Measurements from ENCODE around the gene COBL.

COBL gene

GRCh38 chr7:51265066-51265907 is 51.3 kb downstream of the COBL start:
- H3K4me3 ChIP-seq (ENCODE audit: low read depth, low read length) = no peak overlapping the region
- in situ Hi-C loops (cut with HindIII; ENCODE audit: low sequenced_read_pairs) = no loop called here
- TF ChIP-seq, protein P1, sequence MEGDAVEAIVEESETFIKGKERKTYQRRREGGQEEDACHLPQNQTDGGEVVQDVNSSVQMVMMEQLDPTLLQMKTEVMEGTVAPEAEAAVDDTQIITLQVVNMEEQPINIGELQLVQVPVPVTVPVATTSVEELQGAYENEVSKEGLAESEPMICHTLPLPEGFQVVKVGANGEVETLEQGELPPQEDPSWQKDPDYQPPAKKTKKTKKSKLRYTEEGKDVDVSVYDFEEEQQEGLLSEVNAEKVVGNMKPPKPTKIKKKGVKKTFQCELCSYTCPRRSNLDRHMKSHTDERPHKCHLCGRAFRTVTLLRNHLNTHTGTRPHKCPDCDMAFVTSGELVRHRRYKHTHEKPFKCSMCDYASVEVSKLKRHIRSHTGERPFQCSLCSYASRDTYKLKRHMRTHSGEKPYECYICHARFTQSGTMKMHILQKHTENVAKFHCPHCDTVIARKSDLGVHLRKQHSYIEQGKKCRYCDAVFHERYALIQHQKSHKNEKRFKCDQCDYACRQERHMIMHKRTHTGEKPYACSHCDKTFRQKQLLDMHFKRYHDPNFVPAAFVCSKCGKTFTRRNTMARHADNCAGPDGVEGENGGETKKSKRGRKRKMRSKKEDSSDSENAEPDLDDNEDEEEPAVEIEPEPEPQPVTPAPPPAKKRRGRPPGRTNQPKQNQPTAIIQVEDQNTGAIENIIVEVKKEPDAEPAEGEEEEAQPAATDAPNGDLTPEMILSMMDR (IDR thresholded peaks at IDR 0.05; ENCODE audit: low read depth, low read length, missing control alignments) = no peak
- DNase-seq (ENCODE audit: low read depth) = no peak

DNA sequence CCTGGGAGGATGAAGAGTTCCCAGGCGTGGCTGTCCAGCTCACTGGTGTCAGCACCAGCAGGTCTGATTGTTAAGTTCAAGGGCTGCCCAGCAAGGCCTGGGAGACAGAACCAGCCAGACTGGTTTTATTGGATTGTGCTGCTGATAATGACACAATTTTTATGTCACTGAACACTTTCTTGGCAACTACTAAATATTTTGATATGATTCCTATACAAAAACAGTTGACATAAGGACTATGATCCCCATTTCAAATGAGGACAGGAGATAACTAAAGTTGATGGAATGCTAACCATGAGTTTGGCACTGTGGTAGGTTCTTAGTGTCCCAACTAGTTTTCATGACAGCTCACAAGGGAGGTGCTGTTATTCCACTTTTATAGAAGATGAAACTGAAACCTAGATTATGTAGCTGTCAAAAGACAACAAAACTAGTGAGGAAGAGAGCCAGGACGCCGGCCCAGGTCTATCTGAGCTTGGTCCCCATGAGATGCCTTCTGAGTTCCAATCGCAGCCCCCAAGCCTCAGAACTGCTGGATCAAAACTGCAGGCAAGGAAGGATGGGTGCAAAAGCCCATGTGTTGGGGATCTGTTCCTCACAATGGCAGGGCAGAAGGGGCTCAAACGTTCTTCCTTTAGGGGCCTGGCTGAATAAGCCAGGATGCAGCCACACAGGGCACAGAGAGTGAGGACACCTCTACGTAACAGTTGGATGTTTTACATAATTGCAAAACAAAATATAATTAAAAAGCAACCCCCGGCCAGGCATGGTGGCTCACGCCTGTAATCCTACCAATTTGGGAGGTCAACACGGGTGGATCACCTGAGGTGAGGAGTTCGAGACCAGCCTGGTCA is 52.8 kb downstream of the COBL start:
- no peak for DNase-seq (ENCODE audit: low read depth)
- in situ Hi-C loops (cut with HindIII; ENCODE audit: low sequenced_read_pairs) = no loop called here
- H3K4me3 ChIP-seq (ENCODE audit: low read depth, low read length) = no peak overlapping the region
- TF ChIP-seq, protein P1 (IDR thresholded peaks at IDR 0.05; ENCODE audit: low read depth, low read length, missing control alignments) = no peak

- in situ Hi-C loops (cut with HindIII; ENCODE audit: low sequenced_read_pairs) = no loop called here
- no peak overlapping the region for H3K4me3 ChIP-seq (ENCODE audit: low read depth, low read length)
- TF ChIP-seq, protein P1 (IDR thresholded peaks at IDR 0.05; ENCODE audit: low read depth, low read length, missing control alignments) = no peak
- no peak for DNase-seq (ENCODE audit: low read depth)
These were observed 53.6 kb downstream of the COBL start for GRCh38 chr7:51262796-51263531.

DNA sequence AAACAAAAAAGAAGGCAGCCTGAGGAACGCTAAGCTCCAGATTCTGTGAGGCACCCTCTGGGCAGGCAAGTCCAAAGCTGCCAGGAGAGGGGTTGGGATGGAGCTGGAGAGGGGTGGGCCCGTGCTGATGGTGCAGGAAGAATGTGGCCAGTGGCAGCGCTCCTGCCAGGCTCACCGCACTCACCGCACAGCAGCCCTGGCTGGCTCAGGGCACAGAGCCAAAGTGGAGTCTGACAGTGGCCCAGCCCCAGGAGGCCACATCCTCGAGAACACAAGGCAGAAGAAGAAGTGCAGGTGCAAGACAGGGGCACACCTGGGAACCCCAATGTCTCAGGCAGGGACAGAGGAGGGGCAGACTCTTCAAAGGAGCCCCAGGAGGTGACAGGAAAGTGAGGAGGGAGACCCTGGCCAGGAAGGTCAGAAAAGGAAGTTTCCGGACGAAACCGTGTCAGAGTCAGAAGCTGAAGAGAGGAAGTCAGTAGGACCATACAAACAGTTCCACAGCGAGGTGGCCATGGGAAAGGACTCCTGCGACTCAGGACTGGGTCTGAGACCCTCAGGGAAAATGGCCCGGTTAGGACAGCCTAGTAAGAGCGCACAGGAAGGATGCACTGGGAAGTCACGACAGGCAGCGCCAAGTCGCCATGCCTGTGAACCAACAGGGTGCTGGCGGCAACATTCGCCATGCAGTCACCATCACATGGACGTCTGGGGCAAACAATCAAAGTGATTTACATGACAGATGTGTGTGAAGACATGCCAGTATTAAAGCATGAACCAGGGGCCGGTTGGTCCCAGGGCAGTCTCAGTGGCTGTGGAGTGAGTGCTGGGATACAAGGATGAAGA is 54.4 kb downstream of the COBL start:
- no peak overlapping the region for H3K4me3 ChIP-seq (ENCODE audit: low read depth, low read length)
- in situ Hi-C loops (cut with HindIII; ENCODE audit: low sequenced_read_pairs) = no loop called here
- TF ChIP-seq, protein P1 (IDR thresholded peaks at IDR 0.05; ENCODE audit: low read depth, low read length, missing control alignments) = no peak
- no peak for DNase-seq (ENCODE audit: low read depth)

DNA sequence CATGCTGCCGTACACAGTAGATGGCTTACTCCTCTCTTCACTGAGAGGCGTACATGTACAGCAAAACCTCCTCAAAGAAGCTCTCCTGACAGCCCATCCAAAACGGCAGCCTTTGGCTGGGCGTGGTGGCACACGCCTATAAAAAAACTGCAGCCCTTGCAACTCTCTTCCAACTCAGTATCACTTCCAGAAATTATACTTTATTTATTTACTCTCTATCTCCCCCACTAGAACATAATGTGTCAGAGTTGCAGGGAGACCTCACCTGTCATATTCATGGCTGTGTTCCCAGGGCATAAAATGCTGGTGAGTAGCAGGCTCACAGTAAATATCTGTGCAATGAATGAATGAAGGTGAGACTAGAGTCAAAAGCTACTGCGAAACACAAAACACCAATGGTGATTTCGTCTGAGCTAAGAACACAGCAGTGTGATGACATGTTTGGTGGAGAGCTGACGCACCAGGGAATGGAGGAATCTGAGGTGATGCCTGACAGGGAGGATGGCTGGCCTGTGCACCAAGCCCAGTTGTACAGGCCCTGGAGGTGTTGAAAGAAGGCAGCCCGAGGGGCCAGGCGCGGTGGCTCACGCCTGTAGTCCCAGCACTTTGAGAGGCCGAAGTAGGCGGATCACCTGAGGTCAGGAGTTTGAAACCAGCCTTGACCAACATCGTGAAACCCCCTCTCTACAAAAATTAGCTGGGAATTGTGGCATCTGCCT is 55.3 kb downstream of the COBL start:
- in situ Hi-C loops (cut with HindIII; ENCODE audit: low sequenced_read_pairs) = no loop called here
- TF ChIP-seq, protein P1 (IDR thresholded peaks at IDR 0.05; ENCODE audit: low read depth, low read length, missing control alignments) = no peak
- no peak overlapping the region for H3K4me3 ChIP-seq (ENCODE audit: low read depth, low read length)
- DNase-seq (ENCODE audit: low read depth) = no peak
